Cardiac fibroblast (primary cell): ENCODE measurements around the gene CPSF4L.
A peak's percentile ranks its signal among the peaks of the same experiment; 100 is the strongest.

Experiments used
- DNase-seq, 2 donors: peaks; one replicate each; pipeline versions ENCODE4 v3.0.0 to v3.0.0-alpha.2; 2010; ENCODE audit warnings: low read depth in 2 of 2
- H3K4me3 ChIP-seq, 2 donors: replicated peaks in 1 of 2; 1 replicate in 1 of 2; 2 replicates in 1 of 2; pipeline ENCODE4 v1.5.1; 2011; ENCODE audit warnings: low read depth in 2 of 2, low read length in 2 of 2, mild to moderate bottlenecking in 2 of 2, moderate library complexity in 1 of 2
- TF ChIP-seq, protein P1 (sequence below): IDR thresholded peaks from one replicate; pipeline ENCODE4 v1.5.1; 2011; ENCODE audit warnings: low read depth, mild to moderate bottlenecking, low read length, inconsistent platforms

The CPSF4L gene

DNA sequence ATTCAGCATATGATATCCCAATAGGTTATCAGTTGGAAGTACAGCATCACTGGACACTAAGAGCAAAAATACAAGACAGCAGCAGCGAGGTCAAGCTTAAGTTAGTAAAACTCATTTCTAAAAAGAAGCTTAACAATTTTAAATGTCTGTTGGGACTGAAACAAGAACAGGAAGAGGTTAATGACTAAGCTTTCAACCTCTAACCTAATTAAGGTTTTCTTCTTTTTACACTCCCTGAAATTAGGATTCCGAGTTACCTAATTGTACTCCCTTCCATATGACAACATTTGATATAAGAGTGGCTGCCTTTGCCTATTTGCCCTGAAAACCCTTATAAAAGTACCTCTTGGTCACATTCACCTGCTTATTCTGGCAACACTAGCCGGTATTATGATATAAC is 34.3 kb downstream of the CPSF4L start:
- DNase-seq: no peak
- TF ChIP-seq, protein P1, sequence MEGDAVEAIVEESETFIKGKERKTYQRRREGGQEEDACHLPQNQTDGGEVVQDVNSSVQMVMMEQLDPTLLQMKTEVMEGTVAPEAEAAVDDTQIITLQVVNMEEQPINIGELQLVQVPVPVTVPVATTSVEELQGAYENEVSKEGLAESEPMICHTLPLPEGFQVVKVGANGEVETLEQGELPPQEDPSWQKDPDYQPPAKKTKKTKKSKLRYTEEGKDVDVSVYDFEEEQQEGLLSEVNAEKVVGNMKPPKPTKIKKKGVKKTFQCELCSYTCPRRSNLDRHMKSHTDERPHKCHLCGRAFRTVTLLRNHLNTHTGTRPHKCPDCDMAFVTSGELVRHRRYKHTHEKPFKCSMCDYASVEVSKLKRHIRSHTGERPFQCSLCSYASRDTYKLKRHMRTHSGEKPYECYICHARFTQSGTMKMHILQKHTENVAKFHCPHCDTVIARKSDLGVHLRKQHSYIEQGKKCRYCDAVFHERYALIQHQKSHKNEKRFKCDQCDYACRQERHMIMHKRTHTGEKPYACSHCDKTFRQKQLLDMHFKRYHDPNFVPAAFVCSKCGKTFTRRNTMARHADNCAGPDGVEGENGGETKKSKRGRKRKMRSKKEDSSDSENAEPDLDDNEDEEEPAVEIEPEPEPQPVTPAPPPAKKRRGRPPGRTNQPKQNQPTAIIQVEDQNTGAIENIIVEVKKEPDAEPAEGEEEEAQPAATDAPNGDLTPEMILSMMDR: no peak

DNA sequence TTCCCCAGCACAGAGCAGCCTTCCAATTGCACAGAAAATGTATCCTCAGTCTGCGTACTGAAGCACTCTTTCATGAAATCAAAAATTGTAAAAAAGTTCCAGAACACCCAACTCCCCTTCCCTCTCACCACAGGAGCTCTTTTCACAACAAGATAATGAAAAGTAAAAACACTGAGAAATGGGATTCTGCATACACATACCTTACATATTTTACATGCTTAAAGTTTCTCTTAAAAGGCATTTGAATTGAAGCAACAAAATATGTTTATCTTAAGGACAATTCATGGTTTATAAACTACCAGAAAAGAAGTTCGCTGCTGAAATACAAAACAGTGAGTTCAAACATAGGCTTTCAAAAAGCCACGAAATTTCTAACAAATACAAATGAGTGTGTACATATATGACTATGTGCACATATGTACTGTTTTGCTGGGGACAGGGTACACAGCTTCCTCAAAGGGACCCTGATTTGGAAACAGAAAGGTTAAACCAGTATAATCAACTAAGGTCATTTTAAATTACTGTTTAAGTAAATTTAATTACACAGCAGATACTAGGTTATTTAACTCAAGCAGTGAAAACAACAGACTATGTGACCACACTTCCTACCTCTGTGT is 35.0 kb downstream of the CPSF4L start:
- TF ChIP-seq, protein P1: no peak
- no peak overlapping the region for H3K4me3 ChIP-seq
- peak in 1 of 2 donors; percentile 23 for DNase-seq

More for the DNA sequence above, 34.3 kb downstream of the CPSF4L start:
- no peak overlapping the region for H3K4me3 ChIP-seq

DNA sequence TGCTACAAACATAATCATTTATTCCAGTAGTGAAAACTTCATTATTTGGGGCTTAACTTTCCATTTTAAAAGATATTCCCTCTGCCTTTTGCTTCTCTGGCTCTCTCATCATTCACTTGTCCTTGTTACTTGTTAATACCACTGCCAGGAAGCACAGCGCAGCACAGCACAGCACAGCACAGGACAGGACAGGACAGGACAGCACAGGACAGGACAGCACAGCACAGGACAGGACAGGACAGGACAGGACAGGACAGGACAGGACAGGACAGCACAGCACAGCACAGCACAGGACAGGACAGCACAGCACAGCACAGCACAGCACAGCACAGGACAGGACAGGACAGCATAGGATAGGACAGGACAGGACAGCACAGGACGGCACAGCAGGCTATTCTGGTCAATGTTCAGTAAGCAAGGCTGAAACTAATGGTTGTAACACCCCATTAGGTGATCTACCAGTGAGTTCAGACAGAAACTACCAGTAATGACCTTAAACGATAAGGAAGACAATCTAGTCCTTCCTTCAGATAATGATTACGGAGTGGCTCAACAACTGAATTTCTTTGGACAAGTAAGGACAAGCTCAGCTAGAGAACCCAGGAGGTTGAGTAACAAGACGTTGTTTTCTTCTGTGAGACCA is 36.9 kb downstream of the CPSF4L start:
- DNase-seq: no peak
- H3K4me3 ChIP-seq: no peak overlapping the region
- TF ChIP-seq, protein P1: no peak

DNA sequence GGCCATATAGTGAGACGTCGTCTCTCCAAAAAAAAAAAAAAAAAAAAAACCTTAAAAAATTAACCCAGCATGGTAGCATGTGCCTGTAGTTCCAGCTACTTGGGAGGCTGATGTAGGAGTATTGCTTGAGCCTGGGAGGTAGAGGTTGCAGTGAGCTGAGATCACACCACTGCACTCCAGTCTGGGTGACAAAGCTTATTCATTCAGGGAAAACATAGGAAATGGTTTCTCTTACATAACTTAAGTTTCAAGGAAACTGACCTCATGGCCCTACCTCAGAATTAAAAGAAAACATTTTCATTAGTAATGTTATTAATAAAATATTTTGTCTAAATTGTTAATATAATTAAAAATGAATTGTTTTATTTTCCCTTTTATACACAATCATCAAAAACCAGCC is 37.4 kb downstream of the CPSF4L start:
- no peak overlapping the region for H3K4me3 ChIP-seq
- TF ChIP-seq, protein P1: no peak
- peak in 1 of 2 donors; percentile 54 for DNase-seq

DNA sequence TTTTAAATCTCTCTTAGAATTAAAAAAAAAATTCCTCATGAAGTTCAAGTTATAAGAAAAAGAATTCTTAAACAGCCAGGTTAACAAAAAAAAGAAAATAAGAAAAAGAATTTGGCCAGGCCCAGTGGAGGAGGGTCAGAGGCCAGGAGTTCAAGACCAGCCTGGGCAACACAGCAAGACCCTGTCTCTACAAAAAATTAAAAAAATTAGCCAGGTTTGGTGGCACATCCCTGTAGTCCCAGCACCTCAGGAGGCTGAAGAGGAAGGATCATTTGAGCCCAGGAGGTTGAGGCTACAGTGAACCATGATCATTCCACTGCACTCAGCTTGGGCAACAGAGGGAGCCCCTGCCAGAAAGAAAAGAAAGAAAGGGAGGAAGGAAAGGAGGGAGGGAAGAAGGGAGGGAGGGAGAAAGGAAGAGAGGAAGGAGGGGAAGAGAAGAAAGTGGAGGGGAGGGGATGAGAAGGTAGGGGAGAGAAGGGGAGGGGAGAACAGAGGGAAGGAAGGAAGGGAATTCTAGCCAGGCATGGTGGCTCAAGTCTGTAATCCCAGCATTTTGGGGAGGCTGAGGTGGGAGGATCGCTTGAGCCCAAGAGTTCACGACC is 38.0 kb downstream of the CPSF4L start:
- no peak for DNase-seq
- no peak overlapping the region for H3K4me3 ChIP-seq
- TF ChIP-seq, protein P1: no peak

DNA sequence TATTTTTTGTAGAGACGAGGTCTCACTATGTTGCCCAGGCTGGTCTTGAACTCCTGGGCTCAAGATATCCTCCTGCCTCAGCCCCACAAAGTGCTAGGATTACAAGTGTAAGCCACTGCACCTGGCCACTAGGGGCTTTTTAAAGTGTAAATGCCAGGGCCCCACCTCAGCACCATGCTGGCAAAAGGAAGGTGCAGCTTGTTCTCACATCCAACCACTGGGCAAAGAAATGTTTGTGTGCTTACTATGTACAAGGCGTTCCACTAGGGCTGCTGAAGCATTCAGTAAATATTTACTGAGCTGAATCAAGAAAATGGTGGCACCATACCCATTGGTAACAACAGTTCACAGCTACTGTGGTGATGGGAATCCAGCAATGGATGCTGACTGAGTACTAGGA is 46.2 kb downstream of the CPSF4L start:
- no peak overlapping the region for H3K4me3 ChIP-seq
- no peak for DNase-seq
- TF ChIP-seq, protein P1: no peak
